Measurements from ENCODE around the gene KCTD15. TPM values are rescaled to one million over a fixed set of nuclear protein-coding genes. Genes with fewer than 3 reads are reported as not detected.

The KCTD15 gene
- total and polyA plus RNA-seq, 10 of the 15 experiments (the other 5 are each of a cell fraction or from before 2014, with no cell fraction given), result not detected

GRCh38 chr19:33823341-33823740 lies 26.7 kb downstream of the KCTD15 start (continued):
- no peak for TF ChIP-seq CUX1 (IDR thresholded peaks at IDR 0.05; ENCODE audit: insufficient replicate concordance, low read depth, low read length)

GRCh38 chr19:33825556-33825955 lies 28.9 kb downstream of the KCTD15 start:
- 59% methylated on average over 6 of the region's 6 CpGs for WGBS (ENCODE audit: insufficient coverage, insufficient replicate concordance, low lambda C conversion rate, missing lambda C conversion rate)
- CTCF ChIA-PET, result no interaction called here
- H3K4me2 ChIP-seq (ENCODE audit: control insufficient read depth, insufficient read depth), result no peak overlapping the region
- H3K9me3 ChIP-seq (replicated peaks; ENCODE audit: control insufficient read depth, insufficient read depth, low read length), result no peaks in the 10 kb centered on the region
- RAD21 ChIA-PET (ENCODE audit: unreplicated experiment), result no interaction called here
- no peaks in the 10 kb centered on the region for H3K36me3 ChIP-seq (ENCODE audit: control insufficient read depth in 2 of 2, insufficient read depth in 2 of 2, low read length in 1 of 2)
- H3K27ac ChIP-seq (ENCODE audit: control insufficient read depth, insufficient read depth), result no peak overlapping the region
- no peak overlapping the region for H3K4me3 ChIP-seq
- FAIRE-seq (no peak), ATAC-seq (no peak), DNase-seq (ENCODE audit: low read depth, low spot score) (no peak)
- H3K4me1 ChIP-seq (ENCODE audit: control insufficient read depth, insufficient read depth, low read length), result no peaks in the 10 kb centered on the region
- in situ Hi-C loops (cut with MboI) (no loop called here), intact Hi-C loops (cut with micrococcal nuclease; ENCODE audit: unreplicated experiment) (no loop called here)
- POLR2A ChIA-PET, result no interaction called here
- no peak overlapping the region for H3K9ac ChIP-seq (ENCODE audit: control insufficient read depth, insufficient read depth, low read length)
- BruUV-seq (replicated peaks), result no TSS peak
- peaks cover 0 to 3% of the 10 kb centered on the region in 2 experiments; a peak in 2 of 4 replicates for H3K27me3 ChIP-seq (replicated peaks in 1 of 2; ENCODE audit: control insufficient read depth in 2 of 2, insufficient read depth in 2 of 2, low read length in 1 of 2)
- no peaks in the 10 kb centered on the region for H4K20me1 ChIP-seq (ENCODE audit: control insufficient read depth, insufficient read depth)
- SMC1A ChIA-PET (ENCODE audit: uncharacterized antibody, unreplicated experiment), result no interaction called here
- no peak overlapping the region for H2AFZ ChIP-seq (ENCODE audit: control insufficient read depth, low read depth, low read length)
- no peaks in the 10 kb centered on the region for H3K79me2 ChIP-seq (ENCODE audit: control insufficient read depth, insufficient read depth, low read length)
- TF ChIP-seq DPF2 (IDR thresholded peaks at IDR 0.05) (no peak), ZNF592 (IDR thresholded peaks at IDR 0.05) (no peak), NR2C1 (IDR thresholded peaks at IDR 0.05) (no peak), NFIC (IDR thresholded peaks at IDR 0.05; ENCODE audit: low read depth, low read length) (no peak), MAX (IDR thresholded peaks at IDR 0.05; ENCODE audit: low read depth, low read length) (no peak), MEF2B (IDR thresholded peaks at IDR 0.05; ENCODE audit: partially characterized antibody, poor library complexity, severe bottlenecking) (no peak), ELK1 (IDR thresholded peaks at IDR 0.05; ENCODE audit: low read depth, low read length) (no peak), RBBP5 (conservative IDR thresholded peaks at IDR 0.05) (no peak)

All from GM12878 (cell line).